Nucleus accumbens (tissue), 56 donors: ENCODE measurements around the gene CACNA2D1.

Experiments
- DNase-seq, 56 donors: peaks; one replicate each; lab custom pipeline; 2025; lab: John Stamatoyannopoulos, UW

Gene CACNA2D1

GRCh38 chr7:82183634-82184033 lies 259.9 kb downstream of the CACNA2D1 start:
- DNase-seq, result no peak

- DNase-seq, result no peak
Measured at GRCh38 chr7:82179311-82179710, 264.3 kb downstream of the CACNA2D1 start.

- DNase-seq, result no peak
Measured at GRCh38 chr7:82175319-82175718, 268.3 kb downstream of the CACNA2D1 start.

DNA sequence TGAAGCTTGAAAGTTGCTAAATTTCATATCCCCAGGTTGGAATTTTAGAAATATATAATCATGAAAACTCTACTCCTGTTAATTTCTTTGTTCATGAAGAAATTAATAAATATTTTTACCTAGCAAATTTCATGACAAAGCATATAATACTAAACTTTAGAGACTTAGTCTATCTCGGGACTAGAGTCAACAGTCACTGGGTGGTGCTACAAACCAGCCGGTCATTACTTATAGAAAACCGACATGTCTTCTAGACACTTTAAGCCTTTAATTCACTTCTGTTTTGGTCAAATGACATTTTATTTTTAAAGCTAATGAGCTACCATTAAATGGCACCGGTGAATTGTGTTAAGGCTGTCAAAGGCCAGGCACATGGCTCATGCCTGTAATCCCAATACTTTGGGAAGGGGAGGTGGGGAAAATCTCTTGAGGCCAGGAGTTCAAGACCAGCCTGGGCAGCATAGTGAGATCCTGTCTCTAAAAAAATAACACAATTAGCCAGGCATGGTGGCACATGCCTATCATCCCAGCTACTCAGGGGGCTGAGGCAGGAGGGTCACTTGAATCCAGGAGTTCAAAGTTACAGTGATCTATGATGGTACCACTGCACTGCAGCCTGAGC lies 270.1 kb downstream of the CACNA2D1 start:
- peak in 3 of 56 donors; percentile 1 to 2 (median 1) for DNase-seq

GRCh38 chr7:82172881-82173280 lies 270.7 kb downstream of the CACNA2D1 start:
- DNase-seq, result no peak

DNA sequence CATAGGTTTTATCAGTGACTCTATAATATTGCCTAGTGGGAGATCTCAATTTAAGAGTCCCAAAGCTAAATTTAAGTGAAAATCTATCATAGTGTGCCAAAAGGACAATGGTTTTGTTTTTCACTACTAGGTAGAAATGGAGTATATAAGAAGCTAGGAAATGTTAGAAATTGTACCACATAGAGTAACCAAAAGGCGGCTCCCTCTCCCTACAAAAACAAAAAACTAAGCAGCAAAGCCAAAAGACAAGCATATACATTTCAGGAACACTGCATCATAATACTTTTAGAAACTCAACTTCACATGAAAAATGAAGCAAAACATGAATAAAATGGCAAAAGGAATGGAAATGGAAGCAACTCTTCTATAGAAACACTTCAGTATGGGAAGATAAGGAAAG lies 271.6 kb downstream of the CACNA2D1 start:
- DNase-seq, result no peak

- DNase-seq, result no peak
Measured at GRCh38 chr7:82167558-82168314, 275.8 kb downstream of the CACNA2D1 start.

GRCh38 chr7:82166260-82167015 lies 277.1 kb downstream of the CACNA2D1 start:
- no peak for DNase-seq

- DNase-seq, result peak in 25 of 56 donors; percentile 0 to 38 (median 17)
Measured at GRCh38 chr7:82164813-82165212, 278.8 kb downstream of the CACNA2D1 start.

- no peak for DNase-seq
Measured at GRCh38 chr7:82164410-82164809, 279.2 kb downstream of the CACNA2D1 start.

DNA sequence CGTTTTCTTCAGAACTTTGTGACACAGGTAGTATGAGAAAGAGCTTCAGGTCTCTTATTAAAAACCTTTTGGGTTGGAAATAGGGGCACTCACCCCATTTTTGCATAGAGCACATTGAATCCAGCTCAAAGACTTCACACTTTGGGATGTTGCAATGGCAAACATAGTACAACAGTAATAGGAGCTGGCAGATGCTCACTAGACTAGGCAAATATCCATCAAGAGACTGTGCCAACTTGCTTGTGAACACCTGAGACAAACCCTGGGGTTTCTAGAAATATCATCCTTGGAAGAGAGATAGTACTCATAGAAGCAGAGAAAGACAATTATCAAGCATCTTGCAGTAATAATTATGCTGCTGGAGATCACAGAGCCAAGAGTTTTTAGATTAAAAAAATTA lies 280.0 kb downstream of the CACNA2D1 start:
- DNase-seq, result no peak

- no peak for DNase-seq
Measured at GRCh38 chr7:82162289-82162688, 281.3 kb downstream of the CACNA2D1 start.

DNA sequence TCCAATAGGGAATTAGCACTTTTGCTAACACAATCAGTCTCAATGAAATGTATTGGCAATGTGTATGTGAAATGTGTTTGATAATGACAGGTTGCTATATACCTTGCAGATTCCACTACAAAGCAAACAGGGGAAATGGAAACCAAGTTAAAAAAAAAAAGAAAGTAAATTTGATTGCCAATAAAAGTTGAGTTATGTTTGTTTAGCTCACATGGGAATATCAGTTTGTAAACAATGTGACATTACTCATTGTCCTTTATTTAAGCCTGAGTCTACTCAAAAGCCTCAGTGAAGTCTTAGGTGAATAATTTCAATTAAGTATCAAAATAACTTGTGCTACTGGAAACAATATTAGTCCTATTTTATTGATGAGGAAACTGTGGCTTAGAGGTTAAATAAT lies 285.2 kb downstream of the CACNA2D1 start:
- no peak for DNase-seq

- DNase-seq, result no peak
Measured at GRCh38 chr7:82156893-82157292, 286.7 kb downstream of the CACNA2D1 start.

DNA sequence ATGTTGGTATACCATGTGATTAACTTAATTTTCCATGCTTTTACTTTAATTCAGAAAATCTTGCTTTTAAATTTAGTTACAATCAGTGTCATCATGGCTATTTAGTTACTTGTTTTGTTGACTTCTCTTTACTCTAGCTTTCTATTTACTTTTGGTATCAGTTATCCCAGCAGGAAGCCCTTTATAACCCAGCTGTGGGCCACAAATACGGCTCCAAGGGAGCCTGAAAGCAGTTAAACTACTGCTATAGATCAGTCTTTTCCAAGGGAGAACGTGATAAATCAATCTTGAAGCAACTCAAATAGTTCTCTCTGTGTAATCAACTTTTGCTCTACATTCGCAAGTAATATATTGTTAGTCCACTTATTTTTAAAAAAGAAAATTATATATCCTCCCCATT lies 287.4 kb downstream of the CACNA2D1 start:
- DNase-seq, result no peak

GRCh38 chr7:82154728-82155127 lies 288.8 kb downstream of the CACNA2D1 start:
- DNase-seq, result no peak

GRCh38 chr7:82153776-82154175 lies 289.8 kb downstream of the CACNA2D1 start:
- DNase-seq, result no peak

GRCh38 chr7:82152858-82153257 lies 290.7 kb downstream of the CACNA2D1 start:
- no peak for DNase-seq

DNA sequence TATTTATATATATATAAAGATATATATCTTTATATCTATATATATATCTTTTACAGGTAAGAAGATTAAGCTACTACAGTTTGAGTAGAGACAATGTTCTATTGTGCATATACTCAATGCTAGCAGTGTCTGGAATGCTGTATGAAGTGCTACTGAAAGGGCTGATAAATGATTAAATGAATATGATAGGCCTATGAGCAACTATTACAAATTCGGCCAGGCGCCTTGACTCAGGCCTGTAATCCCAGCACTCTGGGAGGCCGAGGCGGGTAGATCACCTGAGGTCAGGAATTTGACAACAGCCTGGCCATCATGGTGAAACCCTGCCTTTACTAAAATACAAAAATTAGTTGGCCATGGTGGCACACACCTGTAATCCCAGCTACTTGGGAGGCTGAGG lies 297.1 kb downstream of the CACNA2D1 start:
- DNase-seq, result no peak

DNA sequence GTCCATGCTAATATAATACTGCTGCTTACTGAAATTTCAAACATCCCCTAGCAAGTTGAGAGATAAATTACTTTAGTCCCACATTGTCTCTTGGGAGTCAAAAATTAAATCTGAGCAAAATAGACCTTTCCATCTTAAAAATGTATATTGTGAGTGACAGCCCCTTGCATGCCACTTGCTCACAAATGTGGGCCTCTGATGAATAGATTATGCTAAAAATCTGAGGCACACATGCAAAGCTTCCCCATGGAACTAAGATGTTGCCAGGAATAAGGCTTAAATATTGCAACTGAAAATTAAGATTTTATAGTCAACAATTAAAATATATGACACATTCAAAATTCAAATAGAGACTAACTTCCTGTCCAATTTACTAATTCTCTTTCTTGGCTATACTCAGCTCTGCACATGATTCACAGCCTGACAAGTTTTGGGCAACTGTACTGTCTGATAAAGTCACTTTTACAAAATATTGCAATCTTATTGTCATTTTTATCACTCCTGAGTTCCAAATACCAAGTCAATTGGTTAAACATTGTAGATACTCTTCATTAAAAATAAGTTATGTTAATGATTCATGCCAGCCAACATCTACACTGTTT lies 301.2 kb downstream of the CACNA2D1 start:
- DNase-seq, result no peak

GRCh38 chr7:82141427-82141826 lies 302.1 kb downstream of the CACNA2D1 start:
- no peak for DNase-seq
